ENCODE data around the gene REC8. TPM values are rescaled to one million over a fixed set of nuclear protein-coding genes. Genes with fewer than 3 reads are reported as not detected.

Gene REC8
- total RNA-seq, 1 donor from 2014 or later: 46.4 TPM

DNA sequence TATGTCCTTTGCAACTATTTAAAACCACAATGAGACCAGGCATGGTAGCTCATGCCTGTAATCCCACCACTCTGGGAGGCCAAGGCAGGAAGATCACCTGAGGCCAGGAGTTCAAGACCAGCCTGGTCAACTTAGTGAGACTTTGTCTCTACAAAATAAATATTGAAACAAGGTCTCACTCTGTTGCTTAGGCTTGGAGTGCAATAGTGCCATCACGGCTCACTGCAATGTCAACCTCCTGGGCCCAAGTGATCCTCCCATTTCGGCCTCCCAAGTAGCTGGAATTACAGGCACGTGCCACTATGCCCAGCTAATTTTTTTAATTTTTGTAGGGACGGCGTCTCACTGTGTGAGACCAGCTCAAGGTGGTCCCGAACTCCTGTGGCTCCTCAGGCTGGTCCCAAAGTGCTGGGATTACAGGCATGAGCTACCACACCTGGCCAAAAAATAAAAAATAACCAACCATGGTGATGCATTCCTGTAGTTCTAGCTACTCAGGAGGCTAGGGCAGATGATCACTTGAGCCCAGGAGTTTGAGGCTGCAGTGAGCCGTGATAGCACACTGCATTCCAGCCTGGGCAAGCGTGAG is 42.4 kb upstream of the REC8 start:
- Histone ChIP-seq H4K20me1 (ENCODE audit: insufficient read depth, low read length) (no peaks in the 10 kb centered on the region), H3K36me3 (ENCODE audit: insufficient read depth, low read length) (no peaks in the 10 kb centered on the region), H3K9ac (ENCODE audit: low read length) (no peak overlapping the region), H3K4me2 (ENCODE audit: low read length) (no peak overlapping the region), H2AFZ (ENCODE audit: low read depth, low read length) (no peak overlapping the region), H3K4me3 (ENCODE audit: insufficient read depth, low read depth, low read length) (no peak overlapping the region), H3K4me1 (ENCODE audit: insufficient read depth, low read length) (no peaks in the 10 kb centered on the region), H3K27ac (ENCODE audit: low read depth, low read length) (no peak overlapping the region), H3K27me3 (ENCODE audit: insufficient read depth, low read length) (no peaks in the 10 kb centered on the region), H3K9me3 (ENCODE audit: insufficient read depth, low read depth, low read length) (no peaks in the 10 kb centered on the region), H3K79me2 (ENCODE audit: insufficient read depth, low read length) (no peaks in the 10 kb centered on the region)
- FAIRE-seq: no peak
- Mint-ChIP-seq H3K27ac (ENCODE audit: unreplicated experiment) (no peak overlapping the region), H3K9me3 (ENCODE audit: unreplicated experiment) (no peaks in the 10 kb centered on the region), H3K4me1 (ENCODE audit: low read depth, unreplicated experiment) (peaks cover 2% of the 10 kb centered on the region), H3K4me3 (ENCODE audit: unreplicated experiment) (no peak overlapping the region), H3K36me3 (ENCODE audit: low read depth, unreplicated experiment) (no peaks in the 10 kb centered on the region), H3K27me3 (ENCODE audit: low read depth, unreplicated experiment) (peaks cover 8% of the 10 kb centered on the region)
- no peak for DNase-seq (ENCODE audit: low read depth)
- TF ChIP-seq EZH2 (IDR thresholded peaks at IDR 0.05; ENCODE audit: insufficient read depth, low read length): no peak
- TF ChIP-seq, protein P1, sequence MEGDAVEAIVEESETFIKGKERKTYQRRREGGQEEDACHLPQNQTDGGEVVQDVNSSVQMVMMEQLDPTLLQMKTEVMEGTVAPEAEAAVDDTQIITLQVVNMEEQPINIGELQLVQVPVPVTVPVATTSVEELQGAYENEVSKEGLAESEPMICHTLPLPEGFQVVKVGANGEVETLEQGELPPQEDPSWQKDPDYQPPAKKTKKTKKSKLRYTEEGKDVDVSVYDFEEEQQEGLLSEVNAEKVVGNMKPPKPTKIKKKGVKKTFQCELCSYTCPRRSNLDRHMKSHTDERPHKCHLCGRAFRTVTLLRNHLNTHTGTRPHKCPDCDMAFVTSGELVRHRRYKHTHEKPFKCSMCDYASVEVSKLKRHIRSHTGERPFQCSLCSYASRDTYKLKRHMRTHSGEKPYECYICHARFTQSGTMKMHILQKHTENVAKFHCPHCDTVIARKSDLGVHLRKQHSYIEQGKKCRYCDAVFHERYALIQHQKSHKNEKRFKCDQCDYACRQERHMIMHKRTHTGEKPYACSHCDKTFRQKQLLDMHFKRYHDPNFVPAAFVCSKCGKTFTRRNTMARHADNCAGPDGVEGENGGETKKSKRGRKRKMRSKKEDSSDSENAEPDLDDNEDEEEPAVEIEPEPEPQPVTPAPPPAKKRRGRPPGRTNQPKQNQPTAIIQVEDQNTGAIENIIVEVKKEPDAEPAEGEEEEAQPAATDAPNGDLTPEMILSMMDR (IDR thresholded peaks at IDR 0.05; ENCODE audit: insufficient read depth, low read depth, low read length): no peak

DNA sequence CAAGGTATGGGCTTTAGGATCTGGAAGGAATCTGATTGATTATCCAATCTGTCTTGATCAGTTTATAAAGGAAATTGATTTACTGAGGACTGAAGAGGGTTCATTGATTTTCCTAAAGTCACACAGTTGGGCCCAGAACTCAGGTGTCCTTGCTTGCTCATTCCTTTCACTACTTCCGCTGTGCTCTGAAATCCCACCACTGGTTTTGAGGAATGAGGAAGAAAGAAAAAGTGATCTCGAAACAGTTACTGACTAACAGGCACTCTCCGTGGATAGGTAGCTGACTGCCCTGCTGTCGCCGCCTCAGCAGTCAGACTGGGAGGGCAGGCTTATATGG is 41.5 kb upstream of the REC8 start, which contains the start of gene FITM1:
Gene FITM1 (plus strand): TSS at position 280 of the 337 bp plus-strand sequence. CDS start 905 bp downstream, outside the sequence.
- Mint-ChIP-seq H3K9me3 (ENCODE audit: unreplicated experiment) (no peaks in the 10 kb centered on the region), H3K4me3 (ENCODE audit: unreplicated experiment) (no peak within 1 kb of the TSS)
- no peak within 1 kb of the TSS for H2AFZ ChIP-seq (ENCODE audit: low read depth, low read length)

More for the DNA sequence above, 41.5 kb upstream of the REC8 start, which contains the start of gene FITM1:
- FAIRE-seq (no peak), DNase-seq (ENCODE audit: low read depth) (no peak)
- no peaks in the 10 kb centered on the region for H3K9me3 ChIP-seq (ENCODE audit: insufficient read depth, low read depth, low read length)
- H3K4me1 ChIP-seq (ENCODE audit: insufficient read depth, low read length): peaks cover 2% of the 10 kb centered on the region
- H3K9ac ChIP-seq (ENCODE audit: low read length): no peak within 1 kb of the TSS
- no peaks in the 10 kb centered on the region for H3K27me3 ChIP-seq (ENCODE audit: insufficient read depth, low read length)
- H4K20me1 ChIP-seq (ENCODE audit: insufficient read depth, low read length): no peaks in the 10 kb centered on the region
- no peak within 1 kb of the TSS for H3K4me3 ChIP-seq (ENCODE audit: insufficient read depth, low read depth, low read length)
- Mint-ChIP-seq H3K4me1 (ENCODE audit: low read depth, unreplicated experiment) (peaks cover 2% of the 10 kb centered on the region), H3K27ac (ENCODE audit: unreplicated experiment) (no peak within 1 kb of the TSS), H3K36me3 (ENCODE audit: low read depth, unreplicated experiment) (no peaks in the 10 kb centered on the region), H3K27me3 (ENCODE audit: low read depth, unreplicated experiment) (peaks cover 8% of the 10 kb centered on the region)
- no peak within 1 kb of the TSS for H3K4me2 ChIP-seq (ENCODE audit: low read length)
- no peaks in the 10 kb centered on the region for H3K36me3 ChIP-seq (ENCODE audit: insufficient read depth, low read length)
- H3K27ac ChIP-seq (ENCODE audit: low read depth, low read length): no peak within 1 kb of the TSS
- TF ChIP-seq, protein P1 (IDR thresholded peaks at IDR 0.05; ENCODE audit: insufficient read depth, low read depth, low read length): no peak
- TF ChIP-seq EZH2 (IDR thresholded peaks at IDR 0.05; ENCODE audit: insufficient read depth, low read length): no peak
- H3K79me2 ChIP-seq (ENCODE audit: insufficient read depth, low read length): no peaks in the 10 kb centered on the region
